Kidney (tissue), 14 donors: ENCODE measurements around the gene MYT1. TPM values are rescaled to one million over a fixed set of nuclear protein-coding genes. Genes with fewer than 3 reads are reported as not detected.

Experiments used
- DNase-seq, 5 donors: peaks; one replicate each; pipeline ENCODE4 v3.0.0-alpha.2; 2013 to 2020
- FAIRE-seq: peaks from 2 replicates; lab custom pipeline; 2012; peaks lifted over from hg19 to GRCh38; lab: Jason Lieb, UNC
- H3K27ac ChIP-seq, 2 donors: one replicate each; pipeline ENCODE4 v1.7.0; 2013; ENCODE audit warnings: low read depth in 2 of 2, low read length in 2 of 2, inconsistent platforms in 1 of 2
- H3K27me3 ChIP-seq: one replicate; pipeline ENCODE4 v1.7.1; 2013; ENCODE audit warnings: low read length, inconsistent platforms; ENCODE audit not compliant: control insufficient read depth, insufficient read depth
- H3K36me3 ChIP-seq, 3 donors: one replicate each; pipeline versions ENCODE4 v1.7.0 to v1.7.1; 2013; ENCODE audit warnings: low read length in 3 of 3, control low read depth in 1 of 3, inconsistent platforms in 1 of 3; ENCODE audit not compliant: insufficient read depth in 3 of 3, control insufficient read depth in 2 of 3
- H3K4me1 ChIP-seq, 3 donors: one replicate each; pipeline versions ENCODE4 v1.7.0 to v1.7.1; 2013; ENCODE audit warnings: low read length in 3 of 3, inconsistent platforms in 1 of 3, low read depth in 1 of 3; ENCODE audit not compliant: control insufficient read depth in 2 of 3, insufficient read depth in 2 of 3
- H3K4me3 ChIP-seq, 3 donors: one replicate each; pipeline versions ENCODE4 v1.7.0 to v1.8.1; 2013; ENCODE audit warnings: low read length in 3 of 3, control low read depth in 1 of 3, inconsistent platforms in 1 of 3
- H3K9ac ChIP-seq, 3 donors: one replicate each; pipeline versions ENCODE4 v1.7.0 to v1.7.1; 2013; ENCODE audit warnings: low read length in 3 of 3, control low read depth in 1 of 3, inconsistent platforms in 1 of 3
- H3K9me3 ChIP-seq, 3 donors: one replicate each; pipeline versions ENCODE4 v1.7.0 to v1.7.1; 2013; ENCODE audit warnings: low read length in 3 of 3, control low read depth in 1 of 3, inconsistent platforms in 1 of 3; ENCODE audit not compliant: control insufficient read depth in 2 of 3, insufficient read depth in 1 of 3
- CTCF ChIP-seq: IDR thresholded peaks from 3 replicates; pipeline ENCODE4 v1.5.1; 2012; ENCODE audit warnings: mild to moderate bottlenecking, moderate library complexity, borderline replicate concordance; ENCODE audit not compliant: insufficient read depth; ENCODE audit errors: extremely low read depth
- intact Hi-C: fragments of 100-400 bp; cut with DNase I; formaldehyde crosslinking; loops from one replicate; pipeline ENCODE4 v1.11.1; 2022
- polyA plus RNA-seq: library from polyadenylated mRNA; stranded (reverse); fragments of 350-450 nt; fragmentation: Illumina TruSeq; extraction: RNeasy Lipid Tissue Mini Kit (QIAGEN cat#74804); gene quantifications from one replicate; pipeline ENCODE4 v1.2.3, GENCODE V29; 2014; ENCODE audit warnings: low read depth, low replicate concordance; ENCODE audit not compliant: insufficient read depth
- total RNA-seq: library from RNA; stranded (reverse); fragmentation: NEBNext Ultra II Directional; extraction: Animal tissue kit (Norgen Biotek cat#: 25700); gene quantifications from one replicate; pipeline ENCODE4 v1.2.1, GENCODE V29; 2021
- donor health status: control.
- donor health status: control.
- donor health status: control.
- donor health status: control.
- donor health status: control.
- donor health status: DM: yes; HTN: yes; CAD: no.
- donor health status: Normal renal cell carcinoma (clear cell type).

Gene MYT1
- total and polyA plus RNA-seq, 2 donors from 2014 or later, result not detected

- Histone ChIP-seq H3K4me1 (no peaks in the 10 kb centered on the region), H3K9ac (no peak overlapping the region), H3K27ac (no peak overlapping the region), H3K9me3 (no peaks in the 10 kb centered on the region), H3K27me3 (no peaks in the 10 kb centered on the region), H3K4me3 (no peak overlapping the region), H3K36me3 (no peaks in the 10 kb centered on the region)
- no peak for TF ChIP-seq CTCF
- DNase-seq, result peak in 1 of 5 donors; percentile 32
- intact Hi-C loops, result no loop called here
- no peak for FAIRE-seq
Measured at GRCh38 chr20:64236137-64237088, 72.2 kb downstream of the MYT1 start.

- Histone ChIP-seq H3K4me3 (no peak overlapping the region), H3K9me3 (no peaks in the 10 kb centered on the region), H3K36me3 (no peaks in the 10 kb centered on the region), H3K27ac (no peak overlapping the region), H3K4me1 (no peaks in the 10 kb centered on the region), H3K27me3 (no peaks in the 10 kb centered on the region), H3K9ac (no peak overlapping the region)
- no peak for FAIRE-seq
- intact Hi-C loops, result no loop called here
- no peak for TF ChIP-seq CTCF
- DNase-seq, result peak in 1 of 5 donors; percentile 58
Measured at GRCh38 chr20:64237316-64237715, 73.1 kb downstream of the MYT1 start.

GRCh38 chr20:64238115-64238825 is 74.0 kb downstream of the MYT1 start:
- no peaks in the 10 kb centered on the region for H3K4me1 ChIP-seq
- DNase-seq (peak in 1 of 5 donors; percentile 26), FAIRE-seq (no peak)
- no peaks in the 10 kb centered on the region for H3K9me3 ChIP-seq
- H3K27me3 ChIP-seq, result no peaks in the 10 kb centered on the region
- H3K4me3 ChIP-seq, result no peak overlapping the region
- TF ChIP-seq CTCF, result no peak
- intact Hi-C loops, result no loop called here
- H3K36me3 ChIP-seq, result no peaks in the 10 kb centered on the region
- no peak overlapping the region for H3K27ac ChIP-seq
- no peak overlapping the region for H3K9ac ChIP-seq
